ENCODE data around the gene SASH1.

SASH1 gene

GRCh38 chr6:148459238-148459637, 116.6 kb downstream of the SASH1 start:
- DNase-seq (ENCODE audit: low read depth): no peak

- DNase-seq (ENCODE audit: low read depth): no peak
Observed at GRCh38 chr6:148460876-148461646, 118.4 kb downstream of the SASH1 start.

- DNase-seq (ENCODE audit: low read depth): no peak
Observed at GRCh38 chr6:148461986-148462577, 119.4 kb downstream of the SASH1 start.

- no peak for DNase-seq (ENCODE audit: low read depth)
Observed at GRCh38 chr6:148463671-148464070, 121.0 kb downstream of the SASH1 start.

- peak; percentile 54 for DNase-seq (ENCODE audit: low read depth)
Observed at GRCh38 chr6:148464319-148465010, 121.8 kb downstream of the SASH1 start.

GRCh38 chr6:148465011-148465335, 122.3 kb downstream of the SASH1 start:
- no peak for DNase-seq (ENCODE audit: low read depth)

- DNase-seq (ENCODE audit: low read depth): no peak
Observed at GRCh38 chr6:148465670-148466069, 123.0 kb downstream of the SASH1 start.

- no peak for DNase-seq (ENCODE audit: low read depth)
Observed at GRCh38 chr6:148466158-148466557, 123.5 kb downstream of the SASH1 start.

- no peak for DNase-seq (ENCODE audit: low read depth)
Observed at GRCh38 chr6:148467926-148468325, 125.3 kb downstream of the SASH1 start.

GRCh38 chr6:148470156-148470555, 127.5 kb downstream of the SASH1 start:
- DNase-seq (ENCODE audit: low read depth): no peak

GRCh38 chr6:148470606-148471465, 128.2 kb downstream of the SASH1 start:
- no peak for DNase-seq (ENCODE audit: low read depth)

GRCh38 chr6:148471624-148472159, 129.1 kb downstream of the SASH1 start:
- no peak for DNase-seq (ENCODE audit: low read depth)

- DNase-seq (ENCODE audit: low read depth): no peak
Observed at GRCh38 chr6:148472171-148473105, 129.8 kb downstream of the SASH1 start.

GRCh38 chr6:148479497-148479896, 136.9 kb downstream of the SASH1 start:
- DNase-seq (ENCODE audit: low read depth): no peak

GRCh38 chr6:148487461-148487860, 144.8 kb downstream of the SASH1 start:
- no peak for DNase-seq (ENCODE audit: low read depth)

GRCh38 chr6:148491638-148492251, 149.1 kb downstream of the SASH1 start:
- no peak for DNase-seq (ENCODE audit: low read depth)

GRCh38 chr6:148492654-148493290, 150.1 kb downstream of the SASH1 start:
- no peak for DNase-seq (ENCODE audit: low read depth)

- DNase-seq (ENCODE audit: low read depth): no peak
Observed at GRCh38 chr6:148493424-148493823, 150.8 kb downstream of the SASH1 start.

GRCh38 chr6:148494226-148494625, 151.6 kb downstream of the SASH1 start:
- DNase-seq (ENCODE audit: low read depth): no peak

GRCh38 chr6:148495029-148495428, 152.4 kb downstream of the SASH1 start:
- no peak for DNase-seq (ENCODE audit: low read depth)

Data from non-pigmented ciliary epithelial cell (primary cell).